Mesendoderm (in vitro differentiated cells): ENCODE data around the gene LEMD2.

ENCODE experiments used
- DNase-seq: peaks from one replicate; pipeline ENCODE4 v3.0.0; 2013
- H2AK5ac ChIP-seq: 2 replicates; pipeline ENCODE4 v1.6.1; 2013; ENCODE audit warnings: low read length, inconsistent platforms
- H2BK120ac ChIP-seq: 2 replicates; pipeline ENCODE4 v1.6.1; 2013; ENCODE audit warnings: low read depth, mild to moderate bottlenecking, low read length, moderate library complexity, mixed read lengths
- H2BK15ac ChIP-seq: replicated peaks from 2 replicates; pipeline ENCODE4 v1.6.1; 2013; ENCODE audit warnings: low read depth, mild to moderate bottlenecking, moderate library complexity
- H2BK5ac ChIP-seq: 2 replicates; pipeline ENCODE4 v1.6.1; 2013; ENCODE audit warnings: low read length, inconsistent platforms
- H3K18ac ChIP-seq: 2 replicates; pipeline ENCODE4 v1.6.1; 2013; ENCODE audit warnings: mild to moderate bottlenecking, low read length, mixed read lengths
- H3K23ac ChIP-seq: one replicate; pipeline ENCODE4 v1.6.1; 2013; ENCODE audit warnings: low read length
- H3K27ac ChIP-seq: 2 replicates; pipeline ENCODE4 v1.5.1; 2013; ENCODE audit warnings: low read depth, mild to moderate bottlenecking, inconsistent platforms, low read length, moderate library complexity
- H3K27me3 ChIP-seq: 2 replicates; pipeline ENCODE4 v1.6.1; 2013; ENCODE audit warnings: low read length, control low read depth, mild to moderate bottlenecking, inconsistent platforms; ENCODE audit not compliant: insufficient read depth, poor library complexity
- H3K36me3 ChIP-seq: 2 replicates; pipeline ENCODE4 v1.6.1; 2013; ENCODE audit warnings: low read length, inconsistent platforms; ENCODE audit not compliant: control insufficient read depth, insufficient read depth
- H3K4ac ChIP-seq: one replicate; pipeline ENCODE4 v1.6.1; 2013; ENCODE audit warnings: low read depth, mild to moderate bottlenecking, low read length, moderate library complexity
- H3K4me1 ChIP-seq: 2 replicates; pipeline ENCODE4 v1.6.1; 2013; ENCODE audit warnings: low read depth, low read length, inconsistent platforms; ENCODE audit not compliant: control insufficient read depth
- H3K4me2 ChIP-seq: 2 replicates; pipeline ENCODE4 v1.6.1; 2013; ENCODE audit warnings: low read length
- H3K4me3 ChIP-seq: 2 replicates; pipeline ENCODE4 v1.5.1; 2013; ENCODE audit warnings: mild to moderate bottlenecking, low read length
- H3K56ac ChIP-seq: one replicate; pipeline ENCODE4 v1.6.1; 2013; ENCODE audit warnings: low read length
- H3K79me1 ChIP-seq: 2 replicates; pipeline ENCODE4 v1.6.1; 2013; ENCODE audit warnings: low read length, inconsistent platforms
- H3K79me2 ChIP-seq: 2 replicates; pipeline ENCODE4 v1.6.1; 2013; ENCODE audit warnings: mild to moderate bottlenecking, low read length; ENCODE audit not compliant: control insufficient read depth, insufficient read depth
- H3K9ac ChIP-seq: 2 replicates; pipeline ENCODE4 v1.6.1; 2013; ENCODE audit warnings: low read length, inconsistent platforms
- H4K5ac ChIP-seq: one replicate; pipeline ENCODE4 v1.6.1; 2013; ENCODE audit warnings: low read length
- H4K8ac ChIP-seq: one replicate; pipeline ENCODE4 v1.6.1; 2013; ENCODE audit warnings: low read depth, mild to moderate bottlenecking, control low read depth, low read length, moderate library complexity
- WGBS: extraction: QIAGEN DNeasy Blood & Tissue Kit; methylation state at CpG from one replicate; pipeline ENCODE4 v1.1.7; 2013; ENCODE audit warnings: low lambda C conversion rate, missing lambda C conversion rate; ENCODE audit not compliant: insufficient coverage; ENCODE audit errors: extremely low coverage; 5-methylcytosine and 5-hydroxymethylcytosine counted together

Gene LEMD2

DNA sequence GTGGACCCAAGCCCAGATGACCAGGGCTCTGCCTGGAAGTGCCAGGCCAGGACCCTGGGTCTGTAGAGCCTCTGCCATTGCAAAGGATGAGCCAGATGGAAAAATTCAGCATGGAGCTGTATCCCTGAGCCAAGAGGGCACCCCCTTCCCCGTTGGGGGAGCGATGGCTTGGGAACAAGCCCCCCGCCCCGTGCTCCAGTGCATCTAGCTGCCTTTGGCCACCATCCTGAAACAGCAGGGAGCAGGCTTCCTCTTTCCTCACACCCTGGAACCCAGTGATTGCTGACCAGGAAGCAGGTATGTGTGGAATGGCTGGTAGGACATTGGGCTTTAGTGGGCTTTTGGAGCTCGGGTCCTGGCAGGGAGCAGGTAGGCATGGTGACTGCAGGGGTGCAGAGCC lies 12.7 kb upstream of the LEMD2 start:
- H3K4me2 ChIP-seq: no peak overlapping the region
- WGBS: no CpG with 5 or more reads among the region's 5 CpGs

GRCh38 chr6:33800248-33800969 lies 11.5 kb upstream of the LEMD2 start:
- no peak overlapping the region for H3K23ac ChIP-seq
- no peaks in the 10 kb centered on the region for H3K79me1 ChIP-seq
- no CpG with 5 or more reads among the region's 13 CpGs for whole genome bisulfite sequencing
- no peak overlapping the region for H4K5ac ChIP-seq
- no peak overlapping the region for H3K56ac ChIP-seq
- no peak overlapping the region for H3K4me3 ChIP-seq
- no peak overlapping the region for H3K9ac ChIP-seq
- no peak for DNase-seq
- H3K27me3 ChIP-seq: no peaks in the 10 kb centered on the region
- H3K4me1 ChIP-seq: peaks cover under 1% of the 10 kb centered on the region
- no peak overlapping the region for H2AK5ac ChIP-seq
- no peak overlapping the region for H3K4me2 ChIP-seq
- no peak overlapping the region for H3K27ac ChIP-seq
- no peak overlapping the region for H2BK15ac ChIP-seq
- no peak overlapping the region for H2BK120ac ChIP-seq
- no peaks in the 10 kb centered on the region for H3K79me2 ChIP-seq
- no peak overlapping the region for H3K18ac ChIP-seq
- no peak overlapping the region for H2BK5ac ChIP-seq
- no peak overlapping the region for H4K8ac ChIP-seq
- no peaks in the 10 kb centered on the region for H3K36me3 ChIP-seq
- no peak overlapping the region for H3K4ac ChIP-seq

More for the DNA sequence above, 12.7 kb upstream of the LEMD2 start:
- Histone ChIP-seq H4K5ac (no peak overlapping the region), H3K4me3 (no peak overlapping the region), H3K27me3 (no peaks in the 10 kb centered on the region), H3K4me1 (no peaks in the 10 kb centered on the region), H3K79me2 (no peaks in the 10 kb centered on the region), H3K27ac (no peak overlapping the region), H3K23ac (no peak overlapping the region), H2BK120ac (no peak overlapping the region), H3K36me3 (no peaks in the 10 kb centered on the region), H4K8ac (no peak overlapping the region), H2AK5ac (no peak overlapping the region), H3K9ac (no peak overlapping the region), H2BK5ac (no peak overlapping the region), H3K56ac (no peak overlapping the region), H3K4ac (no peak overlapping the region), H3K79me1 (no peaks in the 10 kb centered on the region), H2BK15ac (no peak overlapping the region), H3K18ac (no peak overlapping the region)
- DNase-seq: no peak

- Histone ChIP-seq H3K56ac (no peak overlapping the region), H4K8ac (no peak overlapping the region), H3K27ac (no peak overlapping the region), H3K9ac (no peak overlapping the region), H3K79me2 (no peaks in the 10 kb centered on the region), H3K4me1 (peaks cover 2% of the 10 kb centered on the region), H3K4me2 (no peak overlapping the region), H3K23ac (no peak overlapping the region), H3K27me3 (no peaks in the 10 kb centered on the region), H4K5ac (no peak overlapping the region), H2BK15ac (no peak overlapping the region), H3K4me3 (no peak overlapping the region), H3K4ac (no peak overlapping the region), H2BK120ac (no peak overlapping the region), H3K36me3 (no peaks in the 10 kb centered on the region), H2BK5ac (no peak overlapping the region), H3K18ac (no peak overlapping the region), H3K79me1 (no peaks in the 10 kb centered on the region), H2AK5ac (peak overlapping the region; percentile 19)
- WGBS: no CpG with 5 or more reads among the region's 4 CpGs
- DNase-seq: no peak
These were observed 10.7 kb upstream of the LEMD2 start for GRCh38 chr6:33799454-33800113.

GRCh38 chr6:33798343-33798848 lies 9.5 kb upstream of the LEMD2 start:
- Histone ChIP-seq H3K36me3 (no peaks in the 10 kb centered on the region), H3K4ac (no peak overlapping the region), H2BK5ac (no peak overlapping the region), H3K79me2 (no peaks in the 10 kb centered on the region), H3K4me3 (no peak overlapping the region), H3K4me1 (peaks cover 2% of the 10 kb centered on the region), H3K27ac (no peak overlapping the region), H3K27me3 (no peaks in the 10 kb centered on the region), H3K4me2 (no peak overlapping the region), H3K79me1 (no peaks in the 10 kb centered on the region), H3K23ac (no peak overlapping the region), H3K9ac (no peak overlapping the region), H4K8ac (no peak overlapping the region), H4K5ac (no peak overlapping the region), H3K18ac (no peak overlapping the region), H2BK120ac (no peak overlapping the region), H2AK5ac (no peak overlapping the region), H3K56ac (no peak overlapping the region), H2BK15ac (no peak overlapping the region)
- no CpG with 5 or more reads among the region's 13 CpGs for WGBS
- no peak for DNase-seq

GRCh38 chr6:33797626-33798342 lies 8.9 kb upstream of the LEMD2 start:
- Histone ChIP-seq H4K5ac (no peak overlapping the region), H2BK120ac (no peak overlapping the region), H3K27ac (no peak overlapping the region)

More at GRCh38 chr6:33797626-33798342, 8.9 kb upstream of the LEMD2 start:
- WGBS: no CpG with 5 or more reads among the region's 10 CpGs
- H3K79me2 ChIP-seq: no peaks in the 10 kb centered on the region
- H2BK5ac ChIP-seq: no peak overlapping the region
- H2BK15ac ChIP-seq: no peak overlapping the region
- H2AK5ac ChIP-seq: no peak overlapping the region
- no peak overlapping the region for H3K56ac ChIP-seq
- H3K36me3 ChIP-seq: no peaks in the 10 kb centered on the region
- no peak overlapping the region for H3K4ac ChIP-seq
- H4K8ac ChIP-seq: no peak overlapping the region
- no peak for DNase-seq
- no peak overlapping the region for H3K4me3 ChIP-seq
- peaks cover 2% of the 10 kb centered on the region for H3K4me1 ChIP-seq
- H3K4me2 ChIP-seq: no peak overlapping the region
- no peak overlapping the region for H3K18ac ChIP-seq
- no peak overlapping the region for H3K9ac ChIP-seq
- no peaks in the 10 kb centered on the region for H3K79me1 ChIP-seq
- no peaks in the 10 kb centered on the region for H3K27me3 ChIP-seq
- no peak overlapping the region for H3K23ac ChIP-seq
